Measurements from ENCODE around the gene TUBA8. TPM values are rescaled to one million over a fixed set of nuclear protein-coding genes. Genes with fewer than 3 reads are reported as not detected.
A peak's percentile ranks its signal among the peaks of the same experiment; 100 is the strongest.

The TUBA8 gene
- total RNA-seq, 1 experiment from 2014 or later, result 0.72 TPM

DNA sequence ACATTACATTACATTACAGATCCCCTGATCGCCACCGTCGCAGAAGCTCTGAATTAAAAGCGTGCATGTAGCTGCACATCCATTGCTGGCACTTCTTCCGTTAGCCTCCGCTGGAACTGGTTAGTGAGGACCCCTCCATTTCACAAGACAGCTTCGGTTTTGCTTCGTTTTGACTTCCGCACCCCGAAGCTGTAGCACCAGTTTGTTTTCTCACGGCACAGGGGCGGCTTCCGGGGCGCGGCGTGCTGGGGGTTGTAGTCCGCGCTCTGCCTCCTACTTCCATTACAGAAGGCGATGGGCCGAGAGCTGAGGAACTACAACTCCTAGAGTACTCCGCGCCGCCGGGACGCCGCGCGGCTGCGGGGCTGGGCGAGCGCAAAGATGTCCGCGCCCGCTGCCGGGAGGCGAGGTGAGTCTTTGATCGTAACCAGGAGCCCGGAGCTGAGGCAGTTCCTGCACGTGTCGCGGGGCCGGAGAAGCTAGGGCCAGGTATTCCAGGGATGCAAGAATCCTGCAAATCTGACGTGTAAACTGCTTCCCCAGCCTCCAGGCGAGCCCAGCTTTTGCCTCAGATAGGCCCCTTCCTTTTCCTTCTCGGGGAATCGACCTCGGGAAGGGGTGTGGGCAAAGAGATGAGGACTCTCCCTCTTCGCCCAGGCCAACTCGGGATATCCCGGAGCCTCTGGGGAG lies 32.8 kb upstream of the TUBA8 start, which contains the start of gene PEX26 (continued):
- TF ChIP-seq FOXK1 (CRISPR knock-in tag; IDR thresholded peaks at IDR 0.05) (peak; percentile 97), ZNF671 (CRISPR knock-in tag; IDR thresholded peaks at IDR 0.05) (no peak)
- TF ChIP-seq, protein P1, sequence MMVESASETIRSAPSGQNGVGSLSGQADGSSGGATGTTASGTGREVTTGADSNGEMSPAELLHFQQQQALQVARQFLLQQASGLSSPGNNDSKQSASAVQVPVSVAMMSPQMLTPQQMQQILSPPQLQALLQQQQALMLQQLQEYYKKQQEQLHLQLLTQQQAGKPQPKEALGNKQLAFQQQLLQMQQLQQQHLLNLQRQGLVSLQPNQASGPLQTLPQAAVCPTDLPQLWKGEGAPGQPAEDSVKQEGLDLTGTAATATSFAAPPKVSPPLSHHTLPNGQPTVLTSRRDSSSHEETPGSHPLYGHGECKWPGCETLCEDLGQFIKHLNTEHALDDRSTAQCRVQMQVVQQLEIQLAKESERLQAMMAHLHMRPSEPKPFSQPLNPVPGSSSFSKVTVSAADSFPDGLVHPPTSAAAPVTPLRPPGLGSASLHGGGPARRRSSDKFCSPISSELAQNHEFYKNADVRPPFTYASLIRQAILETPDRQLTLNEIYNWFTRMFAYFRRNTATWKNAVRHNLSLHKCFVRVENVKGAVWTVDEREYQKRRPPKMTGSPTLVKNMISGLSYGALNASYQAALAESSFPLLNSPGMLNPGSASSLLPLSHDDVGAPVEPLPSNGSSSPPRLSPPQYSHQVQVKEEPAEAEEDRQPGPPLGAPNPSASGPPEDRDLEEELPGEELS (CRISPR knock-in tag; IDR thresholded peaks at IDR 0.05), result peak; percentile 69

DNA sequence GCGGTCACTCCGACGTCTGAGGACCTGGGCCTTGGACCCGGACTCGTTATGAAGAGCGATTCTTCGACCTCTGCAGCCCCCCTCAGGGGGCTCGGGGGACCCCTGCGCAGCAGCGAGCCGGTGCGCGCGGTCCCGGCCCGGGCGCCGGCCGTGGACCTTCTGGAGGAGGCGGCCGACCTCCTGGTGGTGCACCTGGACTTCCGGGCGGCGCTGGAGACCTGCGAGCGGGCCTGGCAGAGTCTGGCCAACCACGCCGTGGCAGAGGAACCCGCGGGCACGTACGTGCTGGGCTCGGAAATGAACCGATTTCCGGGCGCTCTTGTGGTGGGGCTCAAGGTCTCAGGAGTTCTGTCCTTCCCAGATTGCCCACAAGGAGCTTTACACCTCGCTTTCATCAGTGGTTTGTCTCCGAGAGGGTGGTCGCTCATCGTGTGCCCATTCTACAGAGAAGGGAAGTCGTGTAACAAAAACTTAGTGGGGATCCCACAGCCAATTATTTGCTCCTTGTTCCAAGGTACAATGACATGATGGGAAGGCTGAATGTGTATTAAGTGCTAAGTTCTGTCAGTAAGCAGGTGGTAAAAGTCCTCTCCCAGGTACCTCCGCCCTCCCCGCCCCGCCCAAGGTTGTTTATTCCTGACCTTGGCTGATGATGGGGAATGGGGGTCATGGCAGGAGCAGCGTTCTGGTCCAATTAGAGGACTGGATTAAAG lies 32.1 kb upstream of the TUBA8 start:
- H3K27ac Mint-ChIP-seq, result peak overlapping the region; percentile 91
- peaks cover 4% of the 10 kb centered on the region; the same call in 1 of the 2 replicates for H3K9me3 Mint-ChIP-seq
- H3K4me3 Mint-ChIP-seq, result peak overlapping the region; percentile 97
- ChIA-PET POLR2A (interaction anchor here (1.0 to 1.3 kb wide), 2 partner anchors 32 to 248 kb away, joined by 3 to 4 read pairs; partner anchors contain the start of gene TUBA8), CTCF (interaction anchor here (0.6 to 5.0 kb wide), 17 partner anchors 10 to 336 kb away, joined by 3 to 107 read pairs (median 5); partner anchors contain the start of gene TUBA8)
- H3K36me3 Mint-ChIP-seq, result peaks cover 38% of the 10 kb centered on the region
- no peaks in the 10 kb centered on the region for H3K27me3 Mint-ChIP-seq (ENCODE audit: low read depth)
- no peak for TF ChIP-seq ZBTB21 (CRISPR knock-in tag; IDR thresholded peaks at IDR 0.05; ENCODE audit: borderline replicate concordance)
- TF ChIP-seq, protein P2, sequence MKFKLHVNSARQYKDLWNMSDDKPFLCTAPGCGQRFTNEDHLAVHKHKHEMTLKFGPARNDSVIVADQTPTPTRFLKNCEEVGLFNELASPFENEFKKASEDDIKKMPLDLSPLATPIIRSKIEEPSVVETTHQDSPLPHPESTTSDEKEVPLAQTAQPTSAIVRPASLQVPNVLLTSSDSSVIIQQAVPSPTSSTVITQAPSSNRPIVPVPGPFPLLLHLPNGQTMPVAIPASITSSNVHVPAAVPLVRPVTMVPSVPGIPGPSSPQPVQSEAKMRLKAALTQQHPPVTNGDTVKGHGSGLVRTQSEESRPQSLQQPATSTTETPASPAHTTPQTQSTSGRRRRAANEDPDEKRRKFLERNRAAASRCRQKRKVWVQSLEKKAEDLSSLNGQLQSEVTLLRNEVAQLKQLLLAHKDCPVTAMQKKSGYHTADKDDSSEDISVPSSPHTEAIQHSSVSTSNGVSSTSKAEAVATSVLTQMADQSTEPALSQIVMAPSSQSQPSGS (CRISPR knock-in tag; IDR thresholded peaks at IDR 0.05; ENCODE audit: borderline replicate concordance, low read depth), result no peak
- TF ChIP-seq, protein P3, sequence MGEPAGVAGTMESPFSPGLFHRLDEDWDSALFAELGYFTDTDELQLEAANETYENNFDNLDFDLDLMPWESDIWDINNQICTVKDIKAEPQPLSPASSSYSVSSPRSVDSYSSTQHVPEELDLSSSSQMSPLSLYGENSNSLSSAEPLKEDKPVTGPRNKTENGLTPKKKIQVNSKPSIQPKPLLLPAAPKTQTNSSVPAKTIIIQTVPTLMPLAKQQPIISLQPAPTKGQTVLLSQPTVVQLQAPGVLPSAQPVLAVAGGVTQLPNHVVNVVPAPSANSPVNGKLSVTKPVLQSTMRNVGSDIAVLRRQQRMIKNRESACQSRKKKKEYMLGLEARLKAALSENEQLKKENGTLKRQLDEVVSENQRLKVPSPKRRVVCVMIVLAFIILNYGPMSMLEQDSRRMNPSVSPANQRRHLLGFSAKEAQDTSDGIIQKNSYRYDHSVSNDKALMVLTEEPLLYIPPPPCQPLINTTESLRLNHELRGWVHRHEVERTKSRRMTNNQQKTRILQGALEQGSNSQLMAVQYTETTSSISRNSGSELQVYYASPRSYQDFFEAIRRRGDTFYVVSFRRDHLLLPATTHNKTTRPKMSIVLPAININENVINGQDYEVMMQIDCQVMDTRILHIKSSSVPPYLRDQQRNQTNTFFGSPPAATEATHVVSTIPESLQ (CRISPR knock-in tag; IDR thresholded peaks at IDR 0.05), result no peak
- peaks cover 16% of the 10 kb centered on the region for H3K4me1 Mint-ChIP-seq
- ATAC-seq, result peak; percentile 14
- peak; percentile 34 for DNase-seq (ENCODE audit: low spot score)

DNA sequence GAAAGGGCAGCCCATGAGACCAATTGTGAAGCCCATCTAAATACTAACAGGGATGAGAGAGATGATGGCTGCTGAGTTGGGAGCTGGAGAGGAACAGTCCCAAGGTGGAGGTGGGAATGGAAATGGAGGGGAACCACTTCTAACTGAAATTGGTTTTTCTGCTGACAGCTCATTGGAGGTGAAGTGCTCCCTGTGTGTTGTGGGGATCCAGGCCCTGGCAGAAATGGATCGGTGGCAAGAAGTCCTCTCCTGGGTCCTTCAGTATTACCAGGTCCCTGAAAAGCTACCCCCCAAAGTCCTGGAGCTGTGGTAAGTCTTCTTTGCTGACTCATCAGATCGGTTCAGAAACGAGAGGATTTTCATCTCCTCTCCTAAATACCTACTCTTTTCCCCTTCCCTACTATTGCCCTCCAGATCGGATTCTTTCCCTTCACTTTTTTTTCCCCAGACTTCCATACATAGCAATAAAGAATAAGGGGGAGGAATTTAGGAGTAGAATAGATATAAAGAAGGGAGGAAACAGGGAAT lies 30.8 kb upstream of the TUBA8 start:
- POLR2A ChIA-PET, result no interaction called here
- Mint-ChIP-seq H3K27me3 (ENCODE audit: low read depth) (no peaks in the 10 kb centered on the region), H3K4me3 (peak overlapping the region; percentile 18), H3K4me1 (peaks cover 16% of the 10 kb centered on the region), H3K9me3 (peaks cover 4% of the 10 kb centered on the region; the same call in 1 of the 2 replicates), H3K36me3 (peaks cover 38% of the 10 kb centered on the region), H3K27ac (no peak overlapping the region)
- DNase-seq (ENCODE audit: low spot score) (no peak), ATAC-seq (no peak)
- CTCF ChIA-PET, result interaction anchor here (0.5 to 4.9 kb wide), 5 partner anchors 49 to 190 kb away, joined by 3 to 107 read pairs (median 3); no protein-coding TSS in a partner anchor
- TF ChIP-seq, protein P3 (CRISPR knock-in tag; IDR thresholded peaks at IDR 0.05), result no peak
- no peak for TF ChIP-seq FOXJ3 (CRISPR knock-in tag; IDR thresholded peaks at IDR 0.05; ENCODE audit: borderline replicate concordance)

DNA sequence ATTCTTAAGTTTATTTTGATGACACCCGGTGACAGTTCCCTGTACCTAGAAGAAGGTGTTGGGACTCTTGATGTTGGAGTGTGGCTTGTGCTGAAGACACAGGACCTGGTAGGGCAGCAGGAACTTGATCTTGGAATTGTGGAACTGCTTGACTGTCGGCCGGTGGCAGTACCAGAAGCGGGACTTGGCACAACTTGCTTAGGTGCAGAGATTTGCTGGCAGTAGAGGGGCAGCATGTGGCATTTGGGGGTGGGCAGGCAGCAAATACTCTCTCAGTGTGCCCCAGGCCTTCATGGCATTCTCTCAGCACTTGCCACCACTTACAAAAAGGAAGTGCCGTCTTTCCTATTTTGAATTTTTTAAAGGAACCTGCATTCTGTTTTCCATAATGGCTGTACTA lies 29.2 kb upstream of the TUBA8 start:
- peaks cover 13% of the 10 kb centered on the region for H3K4me1 Mint-ChIP-seq
- POLR2A ChIA-PET, result no interaction called here
- CTCF ChIA-PET, result no interaction called here
- no peak for DNase-seq (ENCODE audit: low spot score)
- H3K27ac Mint-ChIP-seq, result no peak overlapping the region
- H3K4me3 Mint-ChIP-seq, result no peak overlapping the region
- H3K36me3 Mint-ChIP-seq, result peaks cover 48% of the 10 kb centered on the region
- no peak for ATAC-seq
- H3K9me3 Mint-ChIP-seq, result peaks cover 4% of the 10 kb centered on the region; the same call in 1 of the 2 replicates
- H3K27me3 Mint-ChIP-seq (ENCODE audit: low read depth), result no peaks in the 10 kb centered on the region
- TF ChIP-seq HMGA2 (CRISPR knock-in tag; IDR thresholded peaks at IDR 0.05) (no peak), MXD4 (CRISPR knock-in tag; IDR thresholded peaks at IDR 0.05; ENCODE audit: borderline replicate concordance) (no peak), KAT7 (CRISPR knock-in tag; IDR thresholded peaks at IDR 0.05; ENCODE audit: borderline replicate concordance) (no peak), TEAD1 (CRISPR knock-in tag; IDR thresholded peaks at IDR 0.05) (no peak), NFE2L1 (CRISPR knock-in tag; IDR thresholded peaks at IDR 0.05) (no peak), NR3C1 (CRISPR knock-in tag; conservative IDR thresholded peaks at IDR 0.05; ENCODE audit: low read depth) (no peak), ELF4 (CRISPR knock-in tag; IDR thresholded peaks at IDR 0.05; ENCODE audit: low read depth) (no peak), ZNF317 (CRISPR knock-in tag; IDR thresholded peaks at IDR 0.05; ENCODE audit: borderline replicate concordance, low read depth) (no peak), SOX15 (CRISPR knock-in tag; IDR thresholded peaks at IDR 0.05) (no peak), GRHL2 (CRISPR knock-in tag; IDR thresholded peaks at IDR 0.05; ENCODE audit: insufficient replicate concordance, severe bottlenecking) (no peak)
- TF ChIP-seq, protein P4, sequence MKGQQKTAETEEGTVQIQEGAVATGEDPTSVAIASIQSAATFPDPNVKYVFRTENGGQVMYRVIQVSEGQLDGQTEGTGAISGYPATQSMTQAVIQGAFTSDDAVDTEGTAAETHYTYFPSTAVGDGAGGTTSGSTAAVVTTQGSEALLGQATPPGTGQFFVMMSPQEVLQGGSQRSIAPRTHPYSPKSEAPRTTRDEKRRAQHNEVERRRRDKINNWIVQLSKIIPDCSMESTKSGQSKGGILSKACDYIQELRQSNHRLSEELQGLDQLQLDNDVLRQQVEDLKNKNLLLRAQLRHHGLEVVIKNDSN (CRISPR knock-in tag; IDR thresholded peaks at IDR 0.05), result no peak
